Common myeloid progenitor, CD34-positive (primary cell): ENCODE measurements around the gene HMGCS2.

Experiments used
- CTCF ChIA-PET: fragments of 350-600 bp; sonication (Branson Sonifier 250); formaldehyde crosslinking; loops from one replicate; lab custom pipeline; 2021; ENCODE audit warnings: antibody characterized with exemption; lab: Charles Lee
- POLR2A ChIA-PET: fragments of 350-600 bp; sonication (Branson Sonifier 250); formaldehyde crosslinking; loops from one replicate; lab custom pipeline; 2021; ENCODE audit warnings: antibody characterized with exemption; lab: Charles Lee
- DNase-seq, 3 donors: peaks; one replicate each; pipeline versions ENCODE4 v3.0.0 to v3.0.0-alpha.2; 2013
- H3K27ac ChIP-seq, 2 experiments: 1 replicate in 1 of 2; 2 replicates in 1 of 2; pipeline ENCODE4 v1.7.0; 2013; ENCODE audit warnings: inconsistent platforms in 2 of 2, low read length in 2 of 2, mild to moderate bottlenecking in 2 of 2, low read depth in 1 of 2, moderate library complexity in 1 of 2; ENCODE audit not compliant: severe bottlenecking in 2 of 2, insufficient read depth in 1 of 2, poor library complexity in 1 of 2
- H3K27me3 ChIP-seq, 5 experiments: replicated peaks in 2 of 5; 1 replicate in 3 of 5; 2 replicates in 2 of 5; pipeline versions ENCODE4 v1.6.1 to v1.7.0; 2013; ENCODE audit warnings: low read length in 4 of 5, mild to moderate bottlenecking in 2 of 5, moderate library complexity in 2 of 5, inconsistent platforms in 1 of 5; ENCODE audit not compliant: insufficient read depth in 5 of 5, control insufficient read depth in 4 of 5
- H3K36me3 ChIP-seq, 4 experiments: 1 replicate in 2 of 4; 2 replicates in 2 of 4; pipeline versions ENCODE4 v1.6.1 to v1.7.0; 2013; ENCODE audit warnings: low read length in 3 of 4, control low read depth in 1 of 4, mild to moderate bottlenecking in 1 of 4; ENCODE audit not compliant: control insufficient read depth in 4 of 4, insufficient read depth in 4 of 4
- H3K4me1 ChIP-seq, 4 experiments: 1 replicate in 3 of 4; 2 replicates in 1 of 4; pipeline versions ENCODE4 v1.6.1 to v1.7.1; 2013; ENCODE audit warnings: low read length in 3 of 4, mild to moderate bottlenecking in 3 of 4, control low read depth in 1 of 4, inconsistent platforms in 1 of 4, moderate library complexity in 1 of 4; ENCODE audit not compliant: control insufficient read depth in 4 of 4, insufficient read depth in 4 of 4; ENCODE audit errors: control extremely low read depth in 1 of 4
- H3K4me3 ChIP-seq, 7 experiments: 1 replicate in 4 of 7; 2 replicates in 3 of 7; pipeline versions ENCODE4 v1.5.1 to v1.7.0; 2013; ENCODE audit warnings: mild to moderate bottlenecking in 7 of 7, low read length in 6 of 7, moderate library complexity in 6 of 7, inconsistent platforms in 2 of 7, low read depth in 2 of 7, control low read depth in 1 of 7; ENCODE audit not compliant: insufficient read depth in 4 of 7, control insufficient read depth in 1 of 7; ENCODE audit errors: extremely low read depth in 1 of 7
- H3K9me3 ChIP-seq, 5 experiments: 1 replicate in 4 of 5; 2 replicates in 1 of 5; pipeline versions ENCODE4 v1.6.1 to v1.7.1; 2013; ENCODE audit warnings: low read length in 4 of 5, mild to moderate bottlenecking in 2 of 5, inconsistent platforms in 1 of 5, low read depth in 1 of 5, moderate library complexity in 1 of 5; ENCODE audit not compliant: control insufficient read depth in 4 of 5, insufficient read depth in 2 of 5; ENCODE audit errors: control extremely low read depth in 1 of 5
- WGBS: methylation state at CpG from one replicate; pipeline ENCODE4 v1.1.5; 2013; ENCODE audit not compliant: insufficient coverage; 5-methylcytosine and 5-hydroxymethylcytosine counted together

Gene HMGCS2

GRCh38 chr1:119747451-119747850 lies 21.3 kb downstream of the HMGCS2 start:
- Histone ChIP-seq H3K36me3 (peaks cover 2 to 24% (median 9%) of the 10 kb centered on the region in 4 experiments), H3K4me1 (no peaks in the 10 kb centered on the region), H3K4me3 (no peak overlapping the region), H3K27me3 (peaks cover 0 to 1% (median 0%) of the 10 kb centered on the region in 5 experiments), H3K9me3 (no peaks in the 10 kb centered on the region), H3K27ac (no peak overlapping the region)
- 94% methylated on average over 2 of the region's 3 CpGs for WGBS
- ChIA-PET CTCF (no interaction called here), POLR2A (no interaction called here)
- no peak for DNase-seq

GRCh38 chr1:119745034-119745433 lies 23.7 kb downstream of the HMGCS2 start:
- Histone ChIP-seq H3K4me1 (no peaks in the 10 kb centered on the region), H3K36me3 (peaks cover 2 to 48% (median 26%) of the 10 kb centered on the region in 4 experiments), H3K4me3 (no peak overlapping the region), H3K9me3 (no peaks in the 10 kb centered on the region), H3K27ac (no peak overlapping the region), H3K27me3 (peaks cover 0 to 1% (median 0%) of the 10 kb centered on the region in 5 experiments)
- CTCF ChIA-PET = interaction anchor here (0.8 to 3.9 kb wide), 13 partner anchors 8 to 64 kb away, joined by 3 to 21 read pairs (median 4); partner anchors contain the start of gene PHGDH
- WGBS = 100% methylated on average over 1 of the region's 1 CpG
- no peak for DNase-seq
- POLR2A ChIA-PET = no interaction called here

DNA sequence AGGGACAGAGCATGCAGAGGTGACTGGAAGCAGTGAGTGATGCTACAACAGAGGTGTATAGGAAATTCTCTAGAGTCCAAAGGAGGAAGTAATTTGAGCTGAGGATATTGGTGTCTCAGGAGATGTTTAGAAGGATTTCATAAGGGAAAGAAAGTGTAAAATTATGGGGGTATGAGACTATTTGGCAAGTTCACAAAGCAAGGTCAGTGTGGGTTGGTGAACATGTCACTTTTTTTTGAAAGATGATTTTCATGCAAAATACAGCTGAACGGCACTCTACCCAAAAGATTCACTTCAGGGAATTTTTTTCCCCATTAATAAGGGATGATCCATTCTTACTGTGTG lies 24.1 kb downstream of the HMGCS2 start:
- no peak overlapping the region for H3K4me3 ChIP-seq
- CTCF ChIA-PET = interaction anchor here (0.7 to 3.9 kb wide), 12 partner anchors 9 to 65 kb away, joined by 3 to 21 read pairs (median 4); no protein-coding TSS in a partner anchor
- H3K36me3 ChIP-seq = peaks cover 2 to 53% (median 28%) of the 10 kb centered on the region in 4 experiments
- WGBS = no CpG with 5 or more reads among the region's 1 CpG
- H3K27me3 ChIP-seq = no peaks in the 10 kb centered on the region
- no peaks in the 10 kb centered on the region for H3K4me1 ChIP-seq
- H3K9me3 ChIP-seq = no peaks in the 10 kb centered on the region
- no peak for DNase-seq
- POLR2A ChIA-PET = no interaction called here
- H3K27ac ChIP-seq = no peak overlapping the region

GRCh38 chr1:119743776-119744597 lies 24.7 kb downstream of the HMGCS2 start:
- WGBS = 46% methylated on average over 13 of the region's 17 CpGs
- CTCF ChIA-PET = interaction anchor here (0.6 to 3.9 kb wide), 22 partner anchors 10 to 166 kb away, joined by 3 to 21 read pairs (median 3); no protein-coding TSS in a partner anchor
- Histone ChIP-seq H3K9me3 (no peaks in the 10 kb centered on the region), H3K27me3 (no peaks in the 10 kb centered on the region), H3K4me1 (no peaks in the 10 kb centered on the region), H3K4me3 (no peak overlapping the region), H3K27ac (no peak overlapping the region), H3K36me3 (peaks cover 2 to 59% (median 32%) of the 10 kb centered on the region in 4 experiments)
- POLR2A ChIA-PET = no interaction called here
- peak; percentile 65 to 79 (median 72) for DNase-seq

- H3K27me3 ChIP-seq = no peaks in the 10 kb centered on the region
- H3K4me3 ChIP-seq = no peak overlapping the region
- no peak overlapping the region for H3K27ac ChIP-seq
- H3K36me3 ChIP-seq = peaks cover 3 to 63% (median 35%) of the 10 kb centered on the region in 4 experiments
- CTCF ChIA-PET = interaction anchor here (0.8 to 3.9 kb wide), 16 partner anchors 10 to 167 kb away, joined by 3 to 21 read pairs (median 3); no protein-coding TSS in a partner anchor
- WGBS = 97% methylated on average over 3 of the region's 3 CpGs
- H3K4me1 ChIP-seq = no peaks in the 10 kb centered on the region
- H3K9me3 ChIP-seq = no peaks in the 10 kb centered on the region
- no peak for DNase-seq
- POLR2A ChIA-PET = no interaction called here
Observed at GRCh38 chr1:119743308-119743707, 25.4 kb downstream of the HMGCS2 start.

DNA sequence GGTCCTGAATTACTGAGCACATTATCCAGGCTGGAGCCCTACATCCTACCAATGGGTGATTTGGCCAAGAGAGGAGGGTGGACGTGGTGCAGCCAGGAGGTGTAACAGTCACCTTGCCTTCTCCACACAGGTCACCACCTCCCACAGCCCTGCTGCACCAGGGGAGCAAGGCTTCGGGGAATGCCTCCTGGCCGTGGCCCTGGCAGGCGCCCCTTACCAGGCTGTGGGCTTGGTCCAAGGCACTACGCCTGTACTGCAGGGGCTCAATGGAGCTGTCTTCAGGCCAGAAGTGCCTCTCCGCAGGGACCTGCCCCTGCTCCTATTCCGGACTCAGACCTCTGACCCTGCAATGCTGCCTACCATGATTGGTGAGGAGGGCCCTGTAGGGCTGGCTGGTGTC lies 26.0 kb downstream of the HMGCS2 start:
- 91% methylated on average over 6 of the region's 7 CpGs for WGBS
- Histone ChIP-seq H3K9me3 (no peaks in the 10 kb centered on the region), H3K4me1 (peaks cover 0 to under 1% (median 0%) of the 10 kb centered on the region in 4 experiments), H3K27ac (no peak overlapping the region), H3K4me3 (no peak overlapping the region), H3K27me3 (no peaks in the 10 kb centered on the region), H3K36me3 (peaks cover 5 to 70% (median 38%) of the 10 kb centered on the region in 4 experiments)
- POLR2A ChIA-PET = no interaction called here
- DNase-seq = no peak
- CTCF ChIA-PET = interaction anchor here (0.7 to 3.9 kb wide), 9 partner anchors 11 to 167 kb away, joined by 3 to 21 read pairs (median 4); no protein-coding TSS in a partner anchor

GRCh38 chr1:119742202-119742601 lies 26.5 kb downstream of the HMGCS2 start:
- no peaks in the 10 kb centered on the region for H3K9me3 ChIP-seq
- no peak for DNase-seq
- H3K36me3 ChIP-seq = peaks cover 5 to 74% (median 38%) of the 10 kb centered on the region in 4 experiments
- no peaks in the 10 kb centered on the region for H3K27me3 ChIP-seq
- no peak overlapping the region for H3K4me3 ChIP-seq
- peaks cover 0 to 5% (median 2%) of the 10 kb centered on the region in 4 experiments for H3K4me1 ChIP-seq
- 98% methylated on average over 7 of the region's 7 CpGs for WGBS
- H3K27ac ChIP-seq = no peak overlapping the region
- CTCF ChIA-PET = interaction anchor here (0.7 to 3.9 kb wide), 4 partner anchors 11 to 67 kb away, joined by 3 to 21 read pairs (median 10); no protein-coding TSS in a partner anchor
- POLR2A ChIA-PET = no interaction called here
